Measurements from ENCODE around the gene MGAT3.

MGAT3 gene

DNA sequence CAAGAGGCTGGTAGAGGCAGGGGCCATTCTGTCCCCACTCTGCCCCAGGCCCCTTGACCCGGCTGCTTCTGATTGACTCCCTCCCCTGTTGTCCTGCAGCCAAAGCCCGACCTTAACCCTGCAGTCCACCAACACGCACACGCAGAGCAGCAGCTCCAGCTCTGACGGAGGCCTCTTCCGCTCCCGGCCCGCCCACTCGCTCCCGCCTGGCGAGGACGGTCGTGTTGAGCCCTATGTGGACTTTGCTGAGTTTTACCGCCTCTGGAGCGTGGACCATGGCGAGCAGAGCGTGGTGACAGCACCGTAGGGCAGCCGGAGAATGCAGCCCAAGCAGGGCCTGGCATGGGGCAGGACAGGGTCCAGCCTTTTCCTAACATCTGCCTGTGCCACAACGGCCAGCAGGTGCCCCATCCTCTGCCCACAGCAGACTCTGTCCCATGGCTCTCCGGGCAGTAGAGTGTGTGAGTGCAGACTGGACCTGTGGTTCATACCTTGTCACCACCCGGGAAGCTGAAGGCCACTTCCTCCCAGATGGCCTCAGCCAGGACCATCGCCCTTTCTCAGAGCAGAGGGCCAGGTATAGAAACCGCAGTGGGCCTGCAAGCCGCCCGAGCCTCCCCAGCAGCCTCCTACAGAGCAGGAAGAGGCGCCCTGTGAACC is 26.8 kb upstream of the MGAT3 start:
- DNase-seq: no peak

GRCh38 chr22:39430576-39431150 is 26.1 kb upstream of the MGAT3 start:
- no peak for DNase-seq

DNA sequence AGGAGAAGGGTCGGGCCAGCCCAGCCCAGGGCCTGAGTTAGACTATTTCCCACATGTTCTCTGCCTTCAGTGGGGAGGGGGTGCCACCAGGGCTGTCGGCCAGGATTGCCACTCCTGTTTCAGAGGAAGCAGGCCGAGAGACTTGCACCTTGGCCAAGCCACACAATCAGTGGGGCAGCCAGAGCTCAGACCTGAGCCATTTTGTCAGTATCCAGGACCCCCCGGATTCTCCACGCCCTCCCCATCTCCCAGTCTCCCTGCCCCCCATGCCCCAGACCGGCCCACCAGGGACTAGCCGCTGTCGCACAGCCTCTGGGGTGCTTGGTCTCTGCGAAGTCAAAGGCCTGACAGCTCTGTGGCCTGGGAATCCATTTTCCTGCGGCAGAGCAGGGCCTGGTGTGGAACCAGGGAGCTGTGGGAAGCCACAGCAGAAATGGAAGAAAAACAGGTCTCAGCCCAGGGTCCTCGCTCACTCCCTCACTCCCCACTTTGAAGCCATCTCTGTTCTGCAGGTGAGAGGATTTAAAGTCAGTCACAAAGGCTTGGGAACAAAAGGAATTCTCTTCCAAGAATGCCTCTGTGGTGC is 25.5 kb upstream of the MGAT3 start:
- DNase-seq: no peak

DNA sequence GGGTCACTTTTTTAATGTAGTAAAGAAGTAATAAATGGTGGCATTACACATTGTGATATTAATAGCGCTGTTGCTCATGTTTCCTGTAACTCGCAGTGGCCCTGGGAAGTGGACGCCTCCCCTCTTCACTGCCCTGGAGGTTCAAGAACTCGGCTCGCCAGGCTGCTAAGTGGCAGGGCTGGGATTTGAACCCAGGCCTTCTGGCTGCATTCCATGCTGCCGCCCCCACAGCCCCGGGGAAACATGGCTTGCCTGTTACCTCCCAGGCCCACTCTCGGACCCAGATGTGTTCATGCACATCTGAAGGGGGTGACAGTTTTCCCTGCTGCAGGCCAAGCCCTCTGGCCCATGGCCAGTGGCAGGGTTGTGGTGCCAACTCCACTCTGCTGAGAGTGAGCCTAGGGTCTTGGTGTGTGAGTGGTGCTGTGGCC is 25.0 kb upstream of the MGAT3 start:
- no peak for DNase-seq

- DNase-seq: no peak
These were observed 24.4 kb upstream of the MGAT3 start for GRCh38 chr22:39432361-39432811.

- DNase-seq: no peak
These were observed 23.2 kb upstream of the MGAT3 start for GRCh38 chr22:39433476-39434242.

DNA sequence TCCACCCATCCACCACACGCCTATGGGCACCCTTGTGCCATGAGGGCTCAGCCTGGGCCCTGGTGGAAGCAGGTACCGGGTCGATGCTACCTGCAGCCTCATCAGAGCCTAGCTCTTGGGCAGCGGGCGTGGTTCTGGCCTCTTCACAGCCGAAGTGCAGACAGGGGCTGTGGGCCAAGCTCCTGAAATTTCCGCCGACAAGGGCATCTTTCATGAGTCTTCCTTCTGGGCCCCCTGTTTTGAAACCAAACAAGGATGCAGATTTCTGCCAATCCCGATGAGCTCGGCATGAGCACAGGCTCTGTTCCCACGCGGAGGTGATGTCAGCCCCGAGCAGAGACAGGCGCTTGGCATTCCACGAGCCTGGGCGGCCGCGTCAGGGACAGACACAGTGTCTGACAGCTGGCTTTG is 22.6 kb upstream of the MGAT3 start:
- DNase-seq: no peak

GRCh38 chr22:39434721-39435120 is 22.1 kb upstream of the MGAT3 start:
- DNase-seq: no peak

- no peak for DNase-seq
These were observed 21.2 kb upstream of the MGAT3 start for GRCh38 chr22:39435616-39436015.

- DNase-seq: no peak
These were observed 18.8 kb upstream of the MGAT3 start for GRCh38 chr22:39437791-39438704.

GRCh38 chr22:39439170-39439569 is 17.6 kb upstream of the MGAT3 start:
- DNase-seq: no peak

- no peak for DNase-seq
These were observed 13.4 kb upstream of the MGAT3 start for GRCh38 chr22:39443398-39443797.

DNA sequence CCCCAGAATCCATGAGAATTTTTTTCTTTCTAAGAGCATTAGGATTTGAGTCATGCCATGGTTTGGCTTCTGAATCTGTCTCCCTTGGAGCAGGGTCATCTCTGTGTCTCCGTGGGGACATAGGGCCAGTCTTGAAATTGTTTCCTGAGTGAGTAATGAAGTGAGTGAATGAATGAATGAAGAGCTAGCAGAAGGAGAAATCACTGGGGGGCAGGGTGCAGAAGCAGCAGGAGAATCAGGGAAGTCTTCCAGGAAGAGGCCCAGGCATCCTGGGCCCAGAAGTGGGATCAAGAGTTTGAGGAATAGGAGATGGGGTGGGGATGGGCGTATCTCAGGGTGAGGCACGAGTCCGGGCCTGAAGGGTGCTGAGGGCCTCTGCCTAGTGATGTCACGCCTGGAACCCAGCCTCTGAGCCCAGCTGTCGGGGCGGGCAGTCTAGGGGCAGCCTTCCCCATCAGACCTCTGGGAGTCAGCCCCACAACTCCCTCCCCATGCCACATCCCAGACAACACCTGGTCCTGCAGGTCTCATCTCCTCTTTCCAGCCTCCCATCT is 12.5 kb upstream of the MGAT3 start:
- no peak for DNase-seq

GRCh38 chr22:39444937-39445465 is 11.8 kb upstream of the MGAT3 start:
- no peak for DNase-seq

- DNase-seq: no peak
These were observed 11.1 kb upstream of the MGAT3 start for GRCh38 chr22:39445678-39446077.

DNA sequence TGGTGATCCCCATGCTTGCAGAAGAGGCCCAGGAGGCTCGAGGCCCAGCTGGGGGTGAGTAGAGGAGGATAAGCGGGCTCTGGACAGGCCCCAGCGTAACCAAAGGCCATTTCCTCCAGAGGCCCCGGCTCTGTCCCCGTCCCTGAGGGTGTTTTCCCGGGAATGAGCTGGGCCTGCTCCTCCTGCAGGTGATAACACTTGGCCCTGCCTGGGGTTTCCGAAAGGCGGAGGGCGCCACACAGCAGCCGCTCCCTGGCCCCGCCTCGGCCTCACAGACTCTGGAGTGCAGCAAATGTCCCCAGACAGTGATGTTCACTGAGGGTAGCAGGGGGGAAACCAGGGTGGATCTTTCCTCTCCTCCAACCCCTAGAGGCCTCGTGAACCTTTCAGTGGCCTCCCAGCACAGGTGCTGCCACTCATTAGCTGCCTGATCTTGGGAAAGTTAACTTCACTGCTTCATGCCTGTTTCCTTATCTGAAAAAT is 10.5 kb upstream of the MGAT3 start:
- no peak for DNase-seq

GRCh38 chr22:39448205-39449054 is 8.4 kb upstream of the MGAT3 start:
- no peak for DNase-seq

DNA sequence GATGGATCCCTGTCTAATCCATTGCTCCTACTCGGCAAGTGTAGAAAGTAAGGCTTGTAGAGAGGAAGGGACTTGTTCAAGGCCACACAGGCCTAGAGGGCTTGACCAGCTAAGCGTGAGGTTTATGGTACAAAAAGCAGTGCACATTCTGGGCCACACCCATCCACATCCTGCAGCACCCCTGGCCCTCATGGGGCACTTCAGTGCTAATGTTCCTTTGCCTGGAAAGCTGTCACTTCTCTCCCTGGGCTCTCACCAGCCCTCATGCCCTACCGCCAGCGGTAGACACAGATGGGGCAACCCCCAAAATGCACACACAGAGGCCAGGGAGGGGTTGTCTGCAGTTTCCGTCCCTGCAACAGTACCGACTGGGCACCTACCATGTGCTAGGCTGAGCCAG is 7.1 kb upstream of the MGAT3 start:
- DNase-seq: no peak

GRCh38 chr22:39450258-39450955 is 6.4 kb upstream of the MGAT3 start:
- DNase-seq: no peak

GRCh38 chr22:39452740-39453040 is 4.1 kb upstream of the MGAT3 start:
- no peak for DNase-seq
